Liver (tissue), 9 donors: ENCODE results near the gene EEF2K. TPM values are rescaled to one million over a fixed set of nuclear protein-coding genes. Genes with fewer than 3 reads are reported as not detected.

Experiments used
- DNase-seq: peaks from one replicate; pipeline ENCODE4 v3.0.0-alpha.2; 2017; ENCODE audit warnings: low spot score
- H3K27ac ChIP-seq, 2 donors: one replicate each; pipeline ENCODE4 v1.7.0; 2013; ENCODE audit warnings: inconsistent platforms in 2 of 2, low read length in 2 of 2, control low read depth in 1 of 2, low read depth in 1 of 2, mild to moderate bottlenecking in 1 of 2
- H3K27me3 ChIP-seq, 4 donors: one replicate each; pipeline versions ENCODE4 v1.6.1 to v1.7.0; 2013; ENCODE audit warnings: low read length in 3 of 4, inconsistent platforms in 1 of 4, mild to moderate bottlenecking in 1 of 4, moderate library complexity in 1 of 4; ENCODE audit not compliant: control insufficient read depth in 4 of 4, insufficient read depth in 4 of 4
- H3K36me3 ChIP-seq, 4 donors: one replicate each; pipeline versions ENCODE4 v1.6.1 to v1.7.0; 2013; ENCODE audit warnings: low read length in 3 of 4, mild to moderate bottlenecking in 3 of 4, low read depth in 1 of 4, moderate library complexity in 1 of 4; ENCODE audit not compliant: control insufficient read depth in 4 of 4, insufficient read depth in 3 of 4
- H3K4me1 ChIP-seq, 4 donors: one replicate each; pipeline versions ENCODE4 v1.6.1 to v1.7.0; 2013; ENCODE audit warnings: low read length in 3 of 4, mild to moderate bottlenecking in 3 of 4, moderate library complexity in 1 of 4; ENCODE audit not compliant: control insufficient read depth in 4 of 4, insufficient read depth in 4 of 4
- H3K4me3 ChIP-seq, 3 donors: one replicate each; pipeline versions ENCODE4 v1.6.1 to v1.7.0; 2013; ENCODE audit warnings: low read length in 3 of 3, control low read depth in 1 of 3, low read depth in 1 of 3, mild to moderate bottlenecking in 1 of 3
- H3K9ac ChIP-seq, 2 donors: one replicate each; pipeline ENCODE4 v1.7.0; 2013; ENCODE audit warnings: low read length in 2 of 2, mild to moderate bottlenecking in 2 of 2, moderate library complexity in 2 of 2, control low read depth in 1 of 2, low read depth in 1 of 2
- H3K9me3 ChIP-seq, 4 donors: one replicate each; pipeline versions ENCODE4 v1.6.1 to v1.7.0; 2013; ENCODE audit warnings: low read length in 3 of 4; ENCODE audit not compliant: control insufficient read depth in 4 of 4
- ATF3 ChIP-seq: IDR thresholded peaks from 2 replicates; pipeline ENCODE4 v1.6.1; 2016; ENCODE audit warnings: antibody characterized with exemption
- EGR1 ChIP-seq, 2 donors: IDR thresholded peaks; 2 replicates each; pipeline ENCODE4 v1.6.1; 2016 to 2018; ENCODE audit warnings: antibody characterized with exemption in 2 of 2, low read depth in 2 of 2
- FOXA1 ChIP-seq: IDR thresholded peaks from 2 replicates; pipeline ENCODE4 v1.6.1; 2016; ENCODE audit warnings: antibody characterized with exemption
- FOXA2 ChIP-seq: IDR thresholded peaks from 2 replicates; pipeline ENCODE4 v1.6.1; 2016; ENCODE audit warnings: antibody characterized with exemption
- GABPA ChIP-seq, 2 donors: IDR thresholded peaks in 1 of 2; conservative IDR thresholded peaks in 1 of 2; 2 replicates each; pipeline ENCODE4 v1.6.1; 2016; ENCODE audit warnings: antibody characterized with exemption in 2 of 2, mild to moderate bottlenecking in 1 of 2, moderate library complexity in 1 of 2
- JUND ChIP-seq, 2 donors: IDR thresholded peaks; 2 replicates each; pipeline ENCODE4 v1.6.1; 2016; ENCODE audit warnings: antibody characterized with exemption in 2 of 2
- NR2F2 ChIP-seq: IDR thresholded peaks from 2 replicates; pipeline ENCODE4 v1.6.1; 2016; ENCODE audit warnings: antibody characterized with exemption
- RAD21 ChIP-seq, 2 donors: IDR thresholded peaks; 2 replicates each; pipeline ENCODE4 v1.6.1; 2016; ENCODE audit warnings: antibody characterized with exemption in 2 of 2, mild to moderate bottlenecking in 2 of 2
- REST ChIP-seq: IDR thresholded peaks from 2 replicates; pipeline ENCODE4 v1.6.1; 2016; ENCODE audit warnings: antibody characterized with exemption, mild to moderate bottlenecking
- RXRA ChIP-seq, 2 donors: IDR thresholded peaks; 2 replicates each; pipeline ENCODE4 v1.6.1; 2017 to 2018; ENCODE audit warnings: antibody characterized with exemption in 2 of 2, mild to moderate bottlenecking in 1 of 2
- SP1 ChIP-seq: IDR thresholded peaks from 2 replicates; pipeline ENCODE4 v1.6.1; 2018; ENCODE audit warnings: antibody characterized with exemption, mild to moderate bottlenecking
- TAF1 ChIP-seq: conservative IDR thresholded peaks from 2 replicates; pipeline ENCODE4 v1.6.1; 2016; ENCODE audit warnings: antibody characterized with exemption, mild to moderate bottlenecking
- YY1 ChIP-seq: IDR thresholded peaks from 2 replicates; pipeline ENCODE4 v1.6.1; 2016; ENCODE audit warnings: antibody characterized with exemption, mild to moderate bottlenecking
- WGBS: extraction: QIAGEN DNeasy Blood & Tissue Kit; methylation state at CpG from one replicate; pipeline ENCODE4 v1.1.7; 2013; 5-methylcytosine and 5-hydroxymethylcytosine counted together
- polyA plus RNA-seq, 2 donors: library from polyadenylated mRNA; stranded (reverse) in 1 of 2; unstranded in 1 of 2; fragments of 200-250 nt in 1 of 2; fragments of >200 nt in 1 of 2; fragmentation: Nextera tagmentation in 1 of 2; extraction: Ambion mirVana in 1 of 2; gene quantifications; one replicate each; pipeline versions ENCODE4 v1.2.1 to v1.2.3, GENCODE V29; 2013 to 2015
- total RNA-seq, 2 donors: library from RNA; depleted of rRNA; stranded (reverse); fragments of >200 nt; gene quantifications; one replicate each; pipeline ENCODE4 v1.2.3, GENCODE V29; 2014
- TF ChIP-seq, protein P1 (sequence below): fragments of 150-350 bp; IDR thresholded peaks from 2 replicates; pipeline ENCODE4 v1.5.1; 2017; ENCODE audit warnings: improper control_type of control experiment, low read depth, low read length; ENCODE audit not compliant: missing input control
- TF ChIP-seq, protein P2 (sequence below): IDR thresholded peaks from 2 replicates; pipeline ENCODE4 v1.6.1; 2016; ENCODE audit warnings: antibody characterized with exemption
- donor health status: healthy.
- donor health status: healthy.
- donor health status: healthy.
- donor health status: healthy.
- donor health status: healthy.

EEF2K gene
- total and polyA plus RNA-seq, 4 donors: 3.2 to 14.3 (median 8.0) TPM

- H3K27me3 ChIP-seq: no peaks in the 10 kb centered on the region
- WGBS: 84% methylated on average over 7 of the region's 7 CpGs
- peaks cover 2 to 14% (median 9%) of the 10 kb centered on the region in 4 donors for H3K4me1 ChIP-seq
- DNase-seq: no peak
- no peak for TF ChIP-seq FOXA1
- H3K36me3 ChIP-seq: peaks cover 0 to 6% (median 3%) of the 10 kb centered on the region in 4 donors
- no peaks in the 10 kb centered on the region for H3K9me3 ChIP-seq
- H3K4me3 ChIP-seq: no peak overlapping the region
- H3K27ac ChIP-seq: no peak overlapping the region
- no peak overlapping the region for H3K9ac ChIP-seq
Observed at GRCh38 chr16:22225060-22225459, 19.0 kb downstream of the EEF2K start.

DNA sequence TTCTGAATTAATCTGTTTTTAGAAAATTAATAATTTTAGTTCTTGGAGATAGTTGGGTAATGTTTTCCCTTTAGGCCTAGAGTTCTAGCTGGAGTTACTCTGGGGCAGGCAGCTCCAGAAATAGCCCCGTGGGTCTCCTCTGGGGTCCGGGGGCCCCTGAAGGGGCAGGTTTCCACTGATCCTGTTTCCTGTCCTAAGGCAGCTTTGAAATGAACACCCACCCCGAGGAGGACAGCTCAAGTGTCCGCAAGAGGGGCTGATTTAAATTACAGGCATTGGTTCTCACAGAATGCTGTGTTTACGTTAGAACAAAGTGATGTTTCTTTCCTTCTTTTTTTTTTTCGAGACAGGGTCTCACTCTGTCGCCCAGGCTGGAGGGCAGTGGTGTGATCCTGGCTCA is 23.8 kb downstream of the EEF2K start:
- Histone ChIP-seq H3K4me3 (no peak overlapping the region), H3K27ac (no peak overlapping the region), H3K36me3 (peaks cover 0 to 6% (median 3%) of the 10 kb centered on the region in 4 donors), H3K27me3 (no peaks in the 10 kb centered on the region), H3K9me3 (no peaks in the 10 kb centered on the region), H3K9ac (no peak overlapping the region), H3K4me1 (peaks cover 2 to 18% (median 14%) of the 10 kb centered on the region in 4 donors)
- 82% methylated on average over 7 of the region's 7 CpGs for WGBS
- no peak for TF ChIP-seq TAF1
- TF ChIP-seq YY1: no peak
- TF ChIP-seq RXRA (IDR thresholded peaks at IDR 0.05): no peak
- TF ChIP-seq, protein P1, sequence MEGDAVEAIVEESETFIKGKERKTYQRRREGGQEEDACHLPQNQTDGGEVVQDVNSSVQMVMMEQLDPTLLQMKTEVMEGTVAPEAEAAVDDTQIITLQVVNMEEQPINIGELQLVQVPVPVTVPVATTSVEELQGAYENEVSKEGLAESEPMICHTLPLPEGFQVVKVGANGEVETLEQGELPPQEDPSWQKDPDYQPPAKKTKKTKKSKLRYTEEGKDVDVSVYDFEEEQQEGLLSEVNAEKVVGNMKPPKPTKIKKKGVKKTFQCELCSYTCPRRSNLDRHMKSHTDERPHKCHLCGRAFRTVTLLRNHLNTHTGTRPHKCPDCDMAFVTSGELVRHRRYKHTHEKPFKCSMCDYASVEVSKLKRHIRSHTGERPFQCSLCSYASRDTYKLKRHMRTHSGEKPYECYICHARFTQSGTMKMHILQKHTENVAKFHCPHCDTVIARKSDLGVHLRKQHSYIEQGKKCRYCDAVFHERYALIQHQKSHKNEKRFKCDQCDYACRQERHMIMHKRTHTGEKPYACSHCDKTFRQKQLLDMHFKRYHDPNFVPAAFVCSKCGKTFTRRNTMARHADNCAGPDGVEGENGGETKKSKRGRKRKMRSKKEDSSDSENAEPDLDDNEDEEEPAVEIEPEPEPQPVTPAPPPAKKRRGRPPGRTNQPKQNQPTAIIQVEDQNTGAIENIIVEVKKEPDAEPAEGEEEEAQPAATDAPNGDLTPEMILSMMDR: no peak
- no peak for TF ChIP-seq FOXA2
- TF ChIP-seq, protein P2, sequence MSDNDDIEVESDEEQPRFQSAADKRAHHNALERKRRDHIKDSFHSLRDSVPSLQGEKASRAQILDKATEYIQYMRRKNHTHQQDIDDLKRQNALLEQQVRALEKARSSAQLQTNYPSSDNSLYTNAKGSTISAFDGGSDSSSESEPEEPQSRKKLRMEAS: no peak
- TF ChIP-seq RAD21 (IDR thresholded peaks at IDR 0.05): no peak
- TF ChIP-seq NR2F2: no peak
- no peak for TF ChIP-seq GABPA (IDR thresholded peaks at IDR 0.05 in 1 of 2, conservative IDR thresholded peaks at IDR 0.05 in 1 of 2)
- no peak for TF ChIP-seq ATF3
- TF ChIP-seq REST: no peak
- TF ChIP-seq EGR1 (IDR thresholded peaks at IDR 0.05; ENCODE audit: low read depth in 2 of 2): no peak
- TF ChIP-seq FOXA1: no peak
- no peak for TF ChIP-seq SP1
- TF ChIP-seq JUND (IDR thresholded peaks at IDR 0.05): no peak
- no peak for DNase-seq
